Measurements from ENCODE around the gene ACSS2.

- TF ChIP-seq CTCF (IDR thresholded peaks at IDR 0.05) (no peak), POLR2AphosphoS5 (IDR thresholded peaks at IDR 0.05; ENCODE audit: low read depth, low read length) (no peak)
Observed at GRCh38 chr20:34970193-34970840, 93.9 kb downstream of the ACSS2 start.
